Thyroid gland (tissue), 4 donors: Measurements from ENCODE around the gene LRBA.

Source experiments
- CTCF ChIP-seq, 6 experiments: fragments of 200-600 bp in 3 of 6; fragments of 450-650 bp in 3 of 6; sonication (generic) in 3 of 6; IDR thresholded peaks; one replicate each; pipeline ENCODE4 v1.5.1; 2016 to 2019; ENCODE audit warnings: antibody characterized with exemption in 6 of 6, mild to moderate bottlenecking in 2 of 6, inconsistent platforms in 1 of 6, moderate library complexity in 1 of 6
- POLR2A ChIP-seq, 2 donors: fragments of 450-650 bp; IDR thresholded peaks; one replicate each; pipeline ENCODE4 v1.6.1; 2017; ENCODE audit warnings: antibody characterized with exemption in 2 of 2, mild to moderate bottlenecking in 2 of 2, moderate library complexity in 1 of 2

DNA sequence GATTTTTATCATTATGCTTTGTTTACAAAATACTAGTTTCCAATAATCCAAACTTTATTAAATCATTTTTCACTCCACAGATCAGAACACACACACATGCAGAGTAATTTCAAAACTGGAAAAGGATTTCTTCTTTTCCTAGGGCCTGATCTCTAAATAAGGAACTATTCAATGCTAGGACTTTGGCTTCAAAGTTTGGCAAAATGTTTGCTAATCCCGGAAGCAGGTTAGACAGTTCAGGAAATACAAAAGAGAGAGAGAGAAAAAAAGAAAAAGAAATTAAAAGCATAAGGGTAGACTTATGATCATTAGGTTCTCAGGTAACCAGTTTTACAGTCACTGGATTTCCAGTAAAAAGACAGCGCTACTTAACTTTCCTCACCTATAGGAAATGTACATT, 725.9 kb downstream of the LRBA start:
- TF ChIP-seq POLR2A (IDR thresholded peaks at IDR 0.05) = no peak
- TF ChIP-seq CTCF (IDR thresholded peaks at IDR 0.05) = no peak
